Fibroblast of the aortic adventitia (primary cell): ENCODE measurements around the gene POLD4. TPM values are rescaled to one million over a fixed set of nuclear protein-coding genes. Genes with fewer than 3 reads are reported as not detected.
A peak's percentile ranks its signal among the peaks of the same experiment; 100 is the strongest.

ENCODE experiments used
- DNase-seq: peaks from one replicate; pipeline ENCODE4 v3.0.0-alpha.2; 2010; ENCODE audit warnings: low read depth
- H3K4me3 ChIP-seq: 2 replicates; pipeline ENCODE4 v1.5.1; 2011; ENCODE audit warnings: low read depth, mild to moderate bottlenecking, control low read depth, low read length, moderate library complexity
- CTCF ChIP-seq: IDR thresholded peaks from 2 replicates; pipeline ENCODE4 v1.5.1; 2011; ENCODE audit warnings: mild to moderate bottlenecking, low read length, control low read depth, inconsistent platforms; ENCODE audit not compliant: insufficient read depth
- total RNA-seq: library from RNA; depleted of rRNA; stranded (reverse); fragments of >200 nt; gene quantifications from 2 replicates; pipeline ENCODE4 v1.2.3, GENCODE V29; 2012; ENCODE audit warnings: low replicate concordance

POLD4 gene
- total RNA-seq, 1 donor = 53.5 TPM

- TF ChIP-seq CTCF = no peak
- no peak for DNase-seq
- peak overlapping the region; percentile 14 for H3K4me3 ChIP-seq
These were observed 45.6 kb upstream of the POLD4 start for GRCh38 chr11:67398661-67399563.

GRCh38 chr11:67397986-67398660 is 44.8 kb upstream of the POLD4 start:
- TF ChIP-seq CTCF = no peak
- DNase-seq = no peak
- H3K4me3 ChIP-seq = no peak overlapping the region

- TF ChIP-seq CTCF = no peak
- no peak overlapping the region for H3K4me3 ChIP-seq
- DNase-seq = no peak
These were observed 44.2 kb upstream of the POLD4 start for GRCh38 chr11:67397536-67397935.

GRCh38 chr11:67396587-67397389 is 43.4 kb upstream of the POLD4 start:
- no peak for TF ChIP-seq CTCF
- no peak for DNase-seq
- no peak overlapping the region for H3K4me3 ChIP-seq

GRCh38 chr11:67396259-67396581 is 42.9 kb upstream of the POLD4 start:
- no peak for TF ChIP-seq CTCF
- no peak for DNase-seq

GRCh38 chr11:67395555-67396258 is 42.4 kb upstream of the POLD4 start:
- no peak for TF ChIP-seq CTCF
- H3K4me3 ChIP-seq = no peak overlapping the region
- no peak for DNase-seq

More at GRCh38 chr11:67396259-67396581, 42.9 kb upstream of the POLD4 start:
- H3K4me3 ChIP-seq = no peak overlapping the region
